OCI-LY3 (cell line): Measurements from ENCODE around the gene STRA6.

Experiments used
- CTCF ChIP-seq: fragments of 200-600, 300-600 bp; sonication (generic); IDR thresholded peaks from 2 replicates; pipeline ENCODE4 v1.5.1; 2014; ENCODE audit warnings: antibody characterized with exemption, low read length, low read depth
- EZH2phosphoT487 ChIP-seq: fragments of 200-600 bp; shearing (Covaris generic); IDR thresholded peaks from 2 replicates; pipeline ENCODE4 v1.6.1; 2018; ENCODE audit warnings: antibody characterized with exemption, mixed run types, low read depth

- no peak for TF ChIP-seq CTCF
- TF ChIP-seq EZH2phosphoT487 = no peak
Observed at GRCh38 chr15:74210729-74211128, 8.1 kb upstream of the STRA6 start.
